HCT116 (cell line): Measurements from ENCODE around the gene ST8SIA2. TPM values are rescaled to one million over a fixed set of nuclear protein-coding genes. Genes with fewer than 3 reads are reported as not detected.

Experiments used
- ATAC-seq: fragments of 200-7000 bp; cut with Tn5 transposase; 2 replicates; pipeline ENCODE4 v1.9.1; 2020; ENCODE audit warnings: mild to moderate bottlenecking, moderate library complexity
- BruUV-seq: library from RNA; stranded (reverse); fragments of 400-500 nt; replicated peaks from 2 replicates; lab custom pipeline; 2021; lab: Mats Ljungman, UMichigan
- CTCF ChIA-PET: fragments of 300-600 bp; sonication (Branson Sonifier 250); formaldehyde crosslinking; loops from one replicate; lab custom pipeline; 2021; ENCODE audit warnings: antibody characterized with exemption; lab: Charles Lee
- POLR2A ChIA-PET: fragments of 300-600, 350-600 bp; sonication (Branson Sonifier 250); formaldehyde crosslinking; loops from one replicate; lab custom pipeline; 2021; ENCODE audit warnings: antibody characterized with exemption; lab: Charles Lee
- RAD21 ChIA-PET, 2 experiments: fragments of 300-600 bp; sonication (Branson Sonifier 250); formaldehyde crosslinking; loops; one replicate each; lab custom pipeline; 2023; ENCODE audit warnings: low total read pairs in 2 of 2; ENCODE audit not compliant: uncharacterized antibody in 2 of 2, unreplicated experiment in 2 of 2, low non-redundant PET in 1 of 2; lab: Charles Lee
- DNase-seq: peaks from one replicate; pipeline ENCODE4 v3.0.0-alpha.2; 2010; ENCODE audit warnings: low read depth, low spot score
- H2AFZ ChIP-seq: fragments of 200-600 bp; shearing (Covaris generic), sonication (generic); 2 replicates; pipeline ENCODE4 v1.6.1; 2017; ENCODE audit warnings: low read depth, mixed run types, mixed read lengths, antibody characterized with exemption, low read length; ENCODE audit not compliant: poor library complexity, severe bottlenecking
- H3K27ac ChIP-seq: 2 replicates; pipeline ENCODE4 v1.5.1; 2012; ENCODE audit warnings: low read depth, low read length
- H3K27me3 ChIP-seq: fragments of 200-600 bp; sonication (generic); 2 replicates; pipeline ENCODE4 v1.6.1; 2016; ENCODE audit warnings: mixed run types, low read length, mixed read lengths; ENCODE audit not compliant: insufficient read depth
- H3K36me3 ChIP-seq, 2 experiments: fragments of 200-500 bp in 1 of 2; fragments of 200-600 bp in 1 of 2; sonication (Bioruptor generic) in 1 of 2; sonication (generic) in 1 of 2; 2 replicates each; pipeline versions ENCODE4 v1.5.1 to v1.6.1; 2014 to 2016; ENCODE audit warnings: low read length in 2 of 2, inconsistent platforms in 1 of 2, mixed read lengths in 1 of 2, mixed run types in 1 of 2; ENCODE audit not compliant: insufficient read depth in 2 of 2, control insufficient read depth in 1 of 2
- H3K4me1 ChIP-seq, 2 experiments: fragments of 200-600 bp in 1 of 2; sonication (generic) in 1 of 2; 2 replicates each; pipeline versions ENCODE4 v1.5.1 to v1.6.1; 2012 to 2017; ENCODE audit warnings: low read length in 2 of 2, inconsistent platforms in 1 of 2, mild to moderate bottlenecking in 1 of 2, mixed read lengths in 1 of 2, mixed run types in 1 of 2, moderate library complexity in 1 of 2; ENCODE audit not compliant: insufficient read depth in 2 of 2, control insufficient read depth in 1 of 2
- H3K4me2 ChIP-seq: fragments of 200-600 bp; sonication (generic); 2 replicates; pipeline ENCODE4 v1.6.1; 2017; ENCODE audit warnings: mixed run types, low read length, mixed read lengths
- H3K4me3 ChIP-seq, 2 experiments: fragments of 200-600 bp in 1 of 2; sonication (generic) in 1 of 2; replicated peaks in 1 of 2; 2 replicates each; pipeline ENCODE4 v1.5.1; 2011 to 2016; ENCODE audit warnings: low read length in 2 of 2, control low read depth in 1 of 2, low read depth in 1 of 2, mild to moderate bottlenecking in 1 of 2, mixed read lengths in 1 of 2, mixed run types in 1 of 2
- H3K79me2 ChIP-seq: fragments of 200-600 bp; sonication (generic); 2 replicates; pipeline ENCODE4 v1.6.1; 2017; ENCODE audit warnings: mild to moderate bottlenecking, mixed run types, low read length, moderate library complexity, mixed read lengths; ENCODE audit not compliant: insufficient read depth
- H3K9ac ChIP-seq: fragments of 200-600 bp; sonication (generic); 2 replicates; pipeline ENCODE4 v1.6.1; 2016; ENCODE audit warnings: low read length, mixed read lengths
- H3K9me2 ChIP-seq: fragments of 200-600 bp; sonication (generic), shearing (Covaris generic); 2 replicates; pipeline ENCODE4 v1.6.1; 2017; ENCODE audit warnings: mixed run types, mild to moderate bottlenecking, moderate library complexity; ENCODE audit not compliant: insufficient read depth
- H3K9me3 ChIP-seq, 2 experiments: fragments of 200-500 bp in 1 of 2; fragments of 200-600 bp in 1 of 2; sonication (Bioruptor generic) in 1 of 2; sonication (generic) in 1 of 2; 2 replicates each; pipeline ENCODE4 v1.6.1; 2014 to 2017; ENCODE audit warnings: low read length in 2 of 2, mixed read lengths in 2 of 2, inconsistent platforms in 1 of 2, low read depth in 1 of 2, mild to moderate bottlenecking in 1 of 2, mixed run types in 1 of 2, moderate library complexity in 1 of 2; ENCODE audit not compliant: control insufficient read depth in 1 of 2, insufficient read depth in 1 of 2
- H4K20me1 ChIP-seq: fragments of 200-600 bp; sonication (generic), shearing (Covaris generic); 2 replicates; pipeline ENCODE4 v1.6.1; 2017; ENCODE audit warnings: mixed run types, mild to moderate bottlenecking, moderate library complexity; ENCODE audit not compliant: insufficient read depth
- CBX3 ChIP-seq: IDR thresholded peaks from 2 replicates; pipeline ENCODE4 v1.6.1; 2012; ENCODE audit warnings: low read depth
- CEBPB ChIP-seq: IDR thresholded peaks from 2 replicates; pipeline ENCODE4 v1.6.1; 2012; ENCODE audit warnings: low read depth
- EGR1 ChIP-seq: IDR thresholded peaks from 2 replicates; pipeline ENCODE4 v1.6.1; 2012; ENCODE audit warnings: low read depth
- ELF1 ChIP-seq: IDR thresholded peaks from 2 replicates; pipeline ENCODE4 v1.6.1; 2012; ENCODE audit warnings: low read depth, borderline replicate concordance
- EZH2 ChIP-seq: fragments of 200-600 bp; sonication (generic); IDR thresholded peaks from 2 replicates; pipeline ENCODE4 v1.6.1; 2017; ENCODE audit warnings: antibody characterized with exemption, mixed run types
- EZH2phosphoT487 ChIP-seq: fragments of 200-600 bp; IDR thresholded peaks from 2 replicates; pipeline ENCODE4 v1.6.1; 2018; ENCODE audit warnings: antibody characterized with exemption, borderline replicate concordance
- FOSL1 ChIP-seq: IDR thresholded peaks from 2 replicates; pipeline ENCODE4 v1.6.1; 2012; ENCODE audit warnings: low read depth
- POLR2A ChIP-seq: IDR thresholded peaks from 2 replicates; pipeline ENCODE4 v1.7.0; 2011; ENCODE audit warnings: borderline replicate concordance; ENCODE audit not compliant: insufficient read depth, insufficient read length; ENCODE audit errors: extremely low read depth
- RAD21 ChIP-seq: IDR thresholded peaks from 2 replicates; pipeline ENCODE4 v1.6.1; 2012; ENCODE audit warnings: low read depth, mild to moderate bottlenecking
- REST ChIP-seq: IDR thresholded peaks from 2 replicates; pipeline ENCODE4 v1.6.1; 2012; ENCODE audit warnings: low read depth
- SIN3A ChIP-seq: IDR thresholded peaks from 2 replicates; pipeline ENCODE4 v1.6.1; 2012; ENCODE audit warnings: low read depth
- SRF ChIP-seq: IDR thresholded peaks from 2 replicates; pipeline ENCODE4 v1.6.1; 2012; ENCODE audit warnings: low read depth
- YY1 ChIP-seq: IDR thresholded peaks from 2 replicates; pipeline ENCODE4 v1.6.1; 2011; ENCODE audit warnings: low read length, low read depth, moderate library complexity, mild to moderate bottlenecking; ENCODE audit not compliant: insufficient replicate concordance; ENCODE audit errors: extremely low read depth
- ZNF274 ChIP-seq: fragments of 200-500 bp; sonication (Bioruptor generic); IDR thresholded peaks from 2 replicates; pipeline ENCODE4 v1.6.1; 2014; ENCODE audit warnings: mild to moderate bottlenecking, low read depth, low read length, inconsistent platforms
- intact Hi-C: fragments of 100-400 bp; cut with micrococcal nuclease; formaldehyde crosslinking; loops from 2 replicates; pipeline ENCODE4 v1.10.0; 2022
- total RNA-seq: library from RNA; stranded (reverse); gene quantifications from one replicate; pipeline ENCODE4 v1.2.1, GENCODE V29; 2021; ENCODE audit not compliant: unreplicated experiment
- TF ChIP-seq, protein P1 (sequence below), 3 experiments: fragments of 200-600 bp in 1 of 3; sonication (generic) in 1 of 3; IDR thresholded peaks in 2 of 3; conservative IDR thresholded peaks in 1 of 3; 2 replicates each; pipeline ENCODE4 v1.5.1; 2012 to 2017; ENCODE audit warnings: low read depth in 2 of 3, low read length in 2 of 3, antibody characterized with exemption in 1 of 3, borderline replicate concordance in 1 of 3, control low read depth in 1 of 3, mild to moderate bottlenecking in 1 of 3, mixed read lengths in 1 of 3, mixed run types in 1 of 3, moderate library complexity in 1 of 3; ENCODE audit not compliant: insufficient read depth in 1 of 3
- TF ChIP-seq, protein P2 (sequence below): IDR thresholded peaks from 2 replicates; pipeline ENCODE4 v1.6.1; 2012

ST8SIA2 gene
- total RNA-seq, 1 experiment from 2014 or later, result not detected

GRCh38 chr15:92499731-92500530 is 106.2 kb downstream of the ST8SIA2 start (continued):
- TF ChIP-seq YY1 (no peak), FOSL1 (no peak)

DNA sequence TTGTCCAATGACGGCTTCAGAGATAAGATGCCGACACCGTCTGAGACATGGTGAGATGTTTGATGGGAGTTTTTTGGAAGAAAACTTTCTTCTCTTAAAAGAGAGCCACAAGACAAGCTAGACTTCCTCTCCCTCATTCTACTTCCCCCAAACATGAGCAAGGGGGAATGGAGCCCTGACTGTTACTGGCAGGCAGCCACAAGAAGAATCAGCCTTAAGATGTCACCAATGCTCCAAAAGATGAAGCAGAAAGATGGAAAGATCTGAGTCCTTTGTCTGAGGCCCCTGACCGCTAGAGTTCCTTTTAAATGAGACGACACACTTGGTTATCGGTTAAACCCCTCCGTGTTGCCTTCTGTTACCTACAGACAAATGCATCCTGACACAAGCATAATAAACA is 108.7 kb downstream of the ST8SIA2 start:
- Histone ChIP-seq H3K9me2 (no peaks in the 10 kb centered on the region), H3K4me3 (no peak overlapping the region), H3K36me3 (no peaks in the 10 kb centered on the region; a peak in 1 of 4 replicates), H3K4me1 (no peaks in the 10 kb centered on the region), H4K20me1 (no peaks in the 10 kb centered on the region), H2AFZ (no peak overlapping the region), H3K27ac (no peak overlapping the region), H3K9ac (no peak overlapping the region), H3K79me2 (no peaks in the 10 kb centered on the region), H3K9me3 (no peaks in the 10 kb centered on the region; a peak in 1 of 4 replicates), H3K27me3 (peaks cover 50% of the 10 kb centered on the region), H3K4me2 (no peak overlapping the region)
- DNase-seq (no peak), ATAC-seq (no peak)
- CTCF ChIA-PET, result no interaction called here
- RAD21 ChIA-PET, result no interaction called here
- intact Hi-C loops, result no loop called here
- TF ChIP-seq ZNF274 (no peak), EZH2 (no peak), CBX3 (no peak), EZH2phosphoT487 (no peak), CEBPB (no peak), EGR1 (no peak), FOSL1 (no peak), REST (no peak), RAD21 (no peak), SRF (no peak), YY1 (no peak), ELF1 (no peak), POLR2A (no peak), SIN3A (no peak)
- TF ChIP-seq, protein P1, sequence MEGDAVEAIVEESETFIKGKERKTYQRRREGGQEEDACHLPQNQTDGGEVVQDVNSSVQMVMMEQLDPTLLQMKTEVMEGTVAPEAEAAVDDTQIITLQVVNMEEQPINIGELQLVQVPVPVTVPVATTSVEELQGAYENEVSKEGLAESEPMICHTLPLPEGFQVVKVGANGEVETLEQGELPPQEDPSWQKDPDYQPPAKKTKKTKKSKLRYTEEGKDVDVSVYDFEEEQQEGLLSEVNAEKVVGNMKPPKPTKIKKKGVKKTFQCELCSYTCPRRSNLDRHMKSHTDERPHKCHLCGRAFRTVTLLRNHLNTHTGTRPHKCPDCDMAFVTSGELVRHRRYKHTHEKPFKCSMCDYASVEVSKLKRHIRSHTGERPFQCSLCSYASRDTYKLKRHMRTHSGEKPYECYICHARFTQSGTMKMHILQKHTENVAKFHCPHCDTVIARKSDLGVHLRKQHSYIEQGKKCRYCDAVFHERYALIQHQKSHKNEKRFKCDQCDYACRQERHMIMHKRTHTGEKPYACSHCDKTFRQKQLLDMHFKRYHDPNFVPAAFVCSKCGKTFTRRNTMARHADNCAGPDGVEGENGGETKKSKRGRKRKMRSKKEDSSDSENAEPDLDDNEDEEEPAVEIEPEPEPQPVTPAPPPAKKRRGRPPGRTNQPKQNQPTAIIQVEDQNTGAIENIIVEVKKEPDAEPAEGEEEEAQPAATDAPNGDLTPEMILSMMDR (IDR thresholded peaks at IDR 0.05 in 2 of 3, conservative IDR thresholded peaks at IDR 0.05 in 1 of 3; ENCODE audit: borderline replicate concordance in 1 of 3, insufficient read depth in 1 of 3, low read depth in 2 of 3, low read length in 2 of 3), result no peak
- TF ChIP-seq, protein P2, sequence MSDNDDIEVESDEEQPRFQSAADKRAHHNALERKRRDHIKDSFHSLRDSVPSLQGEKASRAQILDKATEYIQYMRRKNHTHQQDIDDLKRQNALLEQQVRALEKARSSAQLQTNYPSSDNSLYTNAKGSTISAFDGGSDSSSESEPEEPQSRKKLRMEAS, result no peak
- POLR2A ChIA-PET, result no interaction called here
- BruUV-seq, result no TSS peak
